SW480 (cell line): ENCODE results near the gene TPCN2.
"Not testable (repeated sequence)": the region's sequence is repeated elsewhere in the genome, so short reads cannot be mapped to it uniquely, and the experiment has no call there.

ENCODE experiments used
- DNase-seq: peaks from one replicate; pipeline ENCODE4 v3.0.0-alpha.2; 2016; ENCODE audit warnings: low spot score

The TPCN2 gene

DNA sequence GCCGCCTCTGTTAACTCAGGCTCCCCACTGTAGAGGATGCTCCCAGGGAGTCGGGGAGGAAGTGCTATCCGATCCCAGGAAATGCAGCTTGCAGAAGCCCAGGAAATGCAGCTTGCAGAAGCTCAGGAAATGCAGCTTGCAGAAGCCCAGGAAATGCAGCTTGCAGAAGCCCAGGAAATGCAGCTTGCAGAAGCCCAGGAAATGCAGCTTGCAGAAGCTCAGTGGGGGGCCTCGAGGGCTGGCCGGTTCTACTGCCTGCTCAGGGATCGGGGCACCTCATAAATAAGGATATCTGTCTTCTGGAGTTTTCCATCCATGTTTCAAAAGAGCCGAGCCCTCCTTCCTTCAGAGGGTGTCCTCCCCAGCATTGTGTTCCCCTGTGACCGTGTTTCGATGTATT lies 81.9 kb downstream of the TPCN2 start:
- DNase-seq = no peak

DNA sequence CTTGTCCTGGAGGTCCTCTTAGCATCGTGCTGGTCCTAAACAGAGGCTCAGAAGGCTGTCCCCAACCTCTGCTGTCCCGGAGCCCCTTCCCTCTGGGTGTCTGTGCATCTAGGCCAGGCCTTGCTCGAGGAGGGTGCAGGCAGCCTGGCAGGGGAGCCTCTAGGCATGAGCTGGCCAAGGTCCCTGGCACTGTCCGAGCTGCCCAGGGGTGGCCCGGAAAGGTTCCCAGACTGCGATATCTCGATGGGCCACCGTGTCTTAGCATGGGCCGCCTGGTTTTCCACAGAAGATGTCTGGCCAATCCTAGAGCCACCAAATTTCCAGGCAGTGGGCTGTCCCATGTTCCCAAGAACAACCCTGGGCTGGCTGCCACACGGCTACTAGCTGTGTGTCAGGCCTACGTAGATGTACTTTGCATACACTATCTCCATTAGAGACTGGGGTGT lies 82.4 kb downstream of the TPCN2 start:
- no peak for DNase-seq

DNA sequence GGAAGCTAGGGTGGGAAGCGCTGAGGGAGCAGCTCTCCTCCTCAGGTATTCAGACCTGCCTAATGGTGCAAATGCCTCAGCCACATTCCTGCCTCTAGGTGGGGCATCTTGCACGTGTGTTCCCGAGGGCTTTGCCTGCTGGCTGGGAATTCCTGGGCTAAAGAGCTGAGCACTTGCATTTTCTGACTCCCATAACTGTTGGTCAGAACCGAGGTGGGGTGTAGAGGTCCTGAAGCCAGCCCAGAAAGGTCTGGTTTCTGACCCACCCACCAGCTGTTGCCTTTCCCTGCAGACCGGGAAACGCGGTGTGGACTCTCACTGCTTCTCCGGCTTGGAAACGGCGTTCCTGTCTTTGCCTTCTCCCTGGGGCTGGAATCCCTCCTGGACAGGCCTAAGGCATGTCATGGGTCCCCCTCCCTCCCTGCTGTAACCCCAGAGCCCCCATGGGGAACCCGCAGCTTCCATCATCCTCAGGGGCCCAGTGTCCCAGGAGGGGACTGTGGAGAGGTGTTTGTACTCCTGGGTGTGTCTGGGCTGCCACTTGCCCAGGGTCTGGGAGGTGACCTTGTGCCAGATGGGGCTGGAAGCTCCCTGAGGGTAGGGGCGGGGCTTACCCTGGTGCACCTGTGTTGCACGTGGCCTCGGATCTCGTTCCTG lies 83.0 kb downstream of the TPCN2 start:
- peak; percentile 81 for DNase-seq

DNA sequence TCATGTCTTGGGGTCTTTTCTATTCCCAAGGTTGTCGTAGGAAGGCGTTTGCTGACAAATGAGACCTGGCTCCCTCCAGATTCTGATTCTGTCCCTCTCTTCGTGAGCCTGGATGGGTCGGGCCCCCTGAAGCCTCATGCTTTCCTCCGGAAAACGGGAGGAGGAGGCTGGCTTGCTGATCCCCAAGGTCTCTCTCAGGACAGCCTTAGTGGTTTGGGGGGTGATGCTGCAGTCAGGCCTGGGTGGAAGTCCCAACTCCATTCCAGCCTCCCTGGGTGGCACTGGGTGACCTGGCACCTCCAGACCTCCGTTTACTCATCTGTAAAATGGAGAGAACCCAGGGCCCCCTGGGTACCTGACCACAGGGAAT lies 83.6 kb downstream of the TPCN2 start:
- no peak for DNase-seq

DNA sequence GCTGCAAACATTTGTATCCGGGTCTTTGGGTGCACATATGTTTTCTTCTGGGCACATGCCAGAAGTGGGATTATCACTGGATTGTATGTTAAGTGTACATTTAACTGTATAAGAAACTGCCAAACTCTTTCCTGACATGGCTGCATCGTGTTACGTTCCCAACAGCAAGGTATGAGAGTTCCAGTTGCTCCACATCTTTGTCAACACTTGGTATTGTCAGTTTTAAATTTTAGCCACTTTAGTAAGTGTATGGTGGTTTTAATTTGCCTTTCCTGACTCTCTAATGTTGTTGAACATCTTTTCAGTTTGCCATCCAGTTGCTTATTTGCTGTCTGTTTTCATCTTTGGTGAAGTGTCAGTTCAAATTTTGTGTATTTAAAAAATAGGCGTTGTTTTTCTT lies 84.5 kb downstream of the TPCN2 start:
- no peak for DNase-seq

DNA sequence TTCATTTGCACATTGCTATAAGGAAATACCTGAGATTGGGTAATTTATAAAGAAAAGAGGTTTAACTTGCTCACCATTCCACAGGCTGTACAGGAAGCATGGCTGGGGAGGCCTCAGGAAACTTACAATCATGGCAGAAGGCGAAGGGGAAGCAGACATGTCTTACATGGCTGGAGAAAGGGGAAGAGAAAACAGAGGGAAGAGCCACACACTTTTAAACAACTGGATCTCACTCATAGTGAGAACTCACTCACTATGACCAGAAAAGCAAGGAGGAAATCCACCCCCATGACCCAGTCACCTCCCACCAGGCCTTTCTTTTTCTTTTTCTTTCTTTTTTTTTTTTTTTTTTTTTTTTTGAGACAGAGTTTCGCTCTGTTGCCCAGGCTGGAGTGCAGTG lies 85.5 kb downstream of the TPCN2 start:
- not testable (repeated sequence) for DNase-seq

GRCh38 chr11:69134957-69135356 lies 86.2 kb downstream of the TPCN2 start:
- DNase-seq = no peak

DNA sequence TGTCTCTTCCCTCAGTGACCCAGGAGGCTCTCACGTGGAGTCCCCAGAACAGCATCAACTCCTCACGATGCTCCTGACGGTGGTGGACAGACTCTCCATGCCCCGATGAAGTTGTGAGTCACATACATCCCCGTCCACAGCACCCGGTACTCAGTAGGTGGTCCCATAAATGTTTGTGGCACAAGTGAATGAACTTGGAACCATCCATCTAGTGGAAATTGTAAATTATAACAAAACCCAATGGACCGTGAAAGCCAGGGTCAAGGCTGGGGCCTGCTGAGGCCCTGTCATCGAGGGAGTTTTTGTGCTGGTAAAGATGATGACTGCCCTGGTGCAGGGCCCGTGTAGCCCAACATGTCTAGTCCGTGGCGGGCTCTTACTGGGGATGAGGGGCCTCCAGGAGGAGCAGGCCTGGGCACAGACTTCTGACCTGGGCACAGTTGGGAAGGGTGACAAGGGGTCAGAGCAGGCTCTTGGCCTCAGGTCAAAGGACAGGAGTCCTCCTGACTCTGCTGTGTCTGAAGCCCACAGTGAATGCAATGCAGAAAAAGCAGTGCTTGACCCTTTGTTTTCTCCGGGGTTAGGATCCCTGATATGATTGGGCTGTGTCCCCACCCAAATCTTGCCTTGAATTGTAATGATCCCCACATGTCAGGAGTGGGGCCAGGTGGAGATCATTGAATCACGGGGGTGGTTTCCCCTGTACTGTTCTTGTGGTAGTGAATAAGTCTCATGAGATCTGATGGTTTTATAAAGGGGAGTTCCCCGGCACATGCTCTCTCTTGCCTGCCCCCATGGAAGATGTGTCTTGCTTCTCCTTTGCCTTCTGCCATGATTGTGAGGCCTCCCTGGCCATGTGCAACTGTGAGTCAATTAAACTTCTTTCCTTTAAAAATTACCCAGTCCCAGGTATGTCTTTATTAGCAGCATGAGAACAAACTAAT lies 87.0 kb downstream of the TPCN2 start:
- DNase-seq = no peak

- no peak for DNase-seq
Observed at GRCh38 chr11:69136471-69136870, 87.7 kb downstream of the TPCN2 start.

- DNase-seq = peak; percentile 79
Observed at GRCh38 chr11:69137151-69137844, 88.6 kb downstream of the TPCN2 start.

GRCh38 chr11:69138265-69138664 lies 89.5 kb downstream of the TPCN2 start:
- peak; percentile 91 for DNase-seq

DNA sequence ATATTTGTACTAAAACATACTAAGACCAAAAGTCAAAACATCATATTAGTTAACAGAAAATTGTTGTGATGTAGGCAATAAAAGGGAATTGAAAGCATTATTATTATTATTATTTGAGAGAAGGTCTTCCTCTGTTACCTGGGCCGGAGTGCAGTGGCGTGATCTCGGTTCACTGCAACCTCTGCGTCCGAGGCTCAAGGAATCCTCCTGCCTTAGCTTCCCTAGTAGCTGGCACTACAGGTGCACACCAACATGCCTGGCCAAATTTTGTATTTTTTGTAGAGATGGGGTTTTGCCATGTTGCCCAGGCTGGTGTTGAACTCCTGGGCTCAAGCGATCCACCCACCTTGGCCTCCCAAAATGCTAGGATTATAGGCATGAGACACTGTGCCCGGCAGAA lies 91.4 kb downstream of the TPCN2 start:
- DNase-seq = not testable (repeated sequence)

DNA sequence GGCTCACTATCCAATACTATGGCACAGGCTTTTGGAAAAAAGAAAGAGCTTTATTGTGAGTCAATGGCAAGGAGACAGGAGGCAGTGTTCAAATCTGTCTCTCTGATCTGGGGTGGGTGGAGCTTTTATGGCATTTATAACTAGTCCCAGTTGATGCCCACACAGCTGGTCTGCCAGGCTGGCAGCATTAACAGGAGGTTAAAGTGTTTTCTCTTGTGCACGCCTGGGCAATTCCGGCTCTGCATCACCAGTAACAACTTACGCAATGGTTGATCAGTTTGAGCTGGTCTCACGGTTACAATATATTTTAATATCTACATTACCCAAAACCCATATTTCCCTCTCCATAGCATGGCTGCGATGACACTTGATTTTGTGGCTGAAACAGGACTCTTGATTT lies 91.9 kb downstream of the TPCN2 start:
- no peak for DNase-seq

GRCh38 chr11:69141742-69142141 lies 93.0 kb downstream of the TPCN2 start:
- no peak for DNase-seq

- no peak for DNase-seq
Observed at GRCh38 chr11:69142895-69143294, 94.2 kb downstream of the TPCN2 start.

DNA sequence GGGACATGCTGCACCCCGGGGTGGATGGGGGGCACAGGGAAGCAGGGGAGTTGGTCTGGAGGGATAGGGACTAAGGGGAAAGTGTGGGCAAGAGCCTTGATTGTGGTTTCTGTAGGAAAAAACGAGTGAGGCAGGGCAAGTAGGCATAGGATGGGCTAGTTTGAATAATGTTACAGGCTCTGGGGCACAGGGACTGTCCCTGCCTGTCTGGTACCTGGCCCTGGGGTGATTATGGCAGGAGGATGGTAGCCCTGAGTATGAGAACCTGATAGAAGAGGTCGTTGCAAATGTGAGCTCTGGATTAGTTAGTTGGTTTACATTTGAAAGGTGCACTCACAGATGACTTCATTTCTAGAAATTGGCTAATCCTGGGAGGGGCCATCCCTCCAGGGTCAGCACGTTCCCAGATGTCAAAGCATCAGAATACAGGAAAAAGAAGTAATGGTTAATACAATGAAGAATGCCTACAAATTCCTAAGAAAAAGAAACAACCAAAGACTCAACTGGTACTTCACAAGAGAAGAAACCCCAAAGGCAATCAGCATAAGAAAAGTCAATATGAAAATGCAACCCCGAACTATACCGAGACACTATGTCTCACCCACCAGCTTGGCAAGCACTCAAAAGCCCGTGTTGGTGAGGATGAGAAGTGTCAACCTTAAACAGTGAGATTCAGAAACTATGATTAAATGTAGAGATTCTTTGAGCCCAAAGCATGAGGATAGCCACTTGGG lies 95.8 kb downstream of the TPCN2 start:
- DNase-seq = no peak

DNA sequence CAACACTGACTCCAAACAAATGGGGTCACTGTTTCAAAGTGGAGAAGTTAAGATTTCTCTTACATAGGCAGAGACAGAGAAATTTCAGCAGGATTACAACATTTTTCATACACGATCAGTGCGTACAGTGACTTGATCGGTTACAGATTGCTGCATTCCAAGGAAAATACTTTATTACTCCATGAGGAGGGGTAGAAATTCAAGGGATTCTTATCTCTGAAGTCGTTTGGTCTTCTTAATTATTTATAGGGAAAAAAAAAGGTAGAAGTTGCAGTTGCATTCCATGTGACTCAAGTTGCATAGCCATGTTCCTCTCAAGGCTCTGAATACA lies 96.3 kb downstream of the TPCN2 start:
- DNase-seq = no peak

DNA sequence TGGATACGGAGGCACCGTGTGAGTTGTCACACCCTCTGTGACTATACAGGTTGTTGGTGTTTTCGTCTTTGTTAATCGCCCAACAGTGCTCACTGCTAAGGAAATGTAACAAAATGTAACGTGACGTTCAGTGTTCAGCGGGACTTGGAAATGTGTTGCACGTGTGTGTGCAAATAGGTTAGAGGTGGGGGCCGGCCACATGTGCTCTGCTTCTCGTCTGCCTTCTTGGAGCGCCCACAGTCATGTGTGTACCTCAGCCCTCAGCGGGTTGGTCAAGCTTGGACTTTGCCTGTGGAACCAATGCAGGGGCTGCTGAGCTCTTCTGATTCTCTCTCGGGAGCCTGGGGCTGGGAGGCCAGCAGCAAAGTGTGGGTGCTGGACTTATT lies 99.6 kb downstream of the TPCN2 start:
- DNase-seq = no peak

DNA sequence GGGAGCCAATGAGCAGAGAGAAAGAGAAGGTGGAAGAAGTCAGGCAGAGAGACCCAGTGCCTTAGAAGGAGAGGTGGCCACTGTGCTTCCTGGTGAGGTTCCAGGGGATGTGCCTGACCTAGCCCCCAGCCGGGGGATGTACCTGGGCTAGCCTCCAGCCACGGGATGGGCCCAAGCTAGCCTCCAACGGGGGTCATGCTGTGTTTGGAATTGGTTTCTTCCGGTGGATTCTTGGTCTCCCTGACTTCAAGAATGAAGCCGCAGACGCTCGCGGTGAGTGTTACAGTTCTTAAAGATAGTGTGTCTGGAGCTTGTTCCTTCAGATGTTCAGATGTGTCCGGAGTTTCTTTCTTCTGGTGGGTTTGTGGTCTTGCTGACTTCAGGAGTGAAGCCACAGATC lies 100.1 kb downstream of the TPCN2 start:
- no peak for DNase-seq

DNA sequence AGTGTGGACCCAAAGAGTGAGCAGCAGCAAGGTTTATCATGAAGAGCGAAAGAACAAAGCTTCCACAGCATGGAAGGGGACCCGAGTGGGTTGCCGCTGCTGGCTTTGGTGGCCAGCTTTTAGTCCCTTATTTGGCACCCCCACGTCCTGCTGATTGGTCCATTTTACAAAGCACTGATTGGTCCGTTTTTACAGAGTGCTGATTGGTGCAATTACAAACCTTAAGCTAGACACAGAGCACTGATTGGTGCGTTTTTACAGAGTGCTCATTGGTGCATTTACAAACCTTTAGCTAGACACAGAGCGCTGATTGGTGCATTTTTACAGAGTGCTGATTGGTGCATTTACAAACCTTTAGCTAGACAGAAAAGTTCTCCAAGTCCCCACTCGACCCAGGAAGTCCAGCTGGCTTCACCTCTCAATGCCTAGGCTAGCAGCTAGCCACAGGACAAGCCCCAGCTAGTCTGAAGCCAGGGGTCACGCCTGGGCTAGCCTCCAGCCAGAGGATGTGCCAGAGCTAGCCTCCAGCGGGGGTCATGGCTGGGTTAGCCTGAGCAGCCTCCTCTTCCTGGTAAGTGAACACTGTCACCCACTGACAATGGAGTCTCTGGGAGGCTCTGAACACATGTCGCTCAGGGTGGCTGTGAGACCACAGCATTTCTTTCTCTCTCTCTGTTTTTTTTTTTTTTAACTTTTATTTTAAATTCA lies 100.8 kb downstream of the TPCN2 start:
- not testable (repeated sequence) for DNase-seq

DNA sequence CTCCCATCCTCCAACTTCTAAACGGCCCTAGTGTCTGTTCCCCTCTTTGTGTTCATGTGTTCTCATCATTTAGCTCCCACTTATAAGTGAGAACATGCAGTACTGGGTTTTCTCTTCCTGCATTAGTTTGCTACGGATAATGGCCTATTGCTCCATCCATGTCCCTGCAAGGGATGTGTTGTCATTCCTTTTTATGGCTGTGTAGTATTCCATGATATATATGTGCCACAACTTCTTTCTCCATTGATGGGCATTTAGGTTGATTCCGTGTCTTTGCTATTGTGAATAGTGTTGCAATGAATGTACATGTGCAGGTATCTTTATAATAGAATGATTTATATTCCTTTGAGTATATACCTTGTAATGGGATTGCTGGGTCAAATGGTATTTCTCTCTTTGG lies 101.4 kb downstream of the TPCN2 start:
- no peak for DNase-seq

- no peak for DNase-seq
Observed at GRCh38 chr11:69151836-69152235, 103.1 kb downstream of the TPCN2 start.
